H9 (cell line): ENCODE data around the gene STOM. TPM values are rescaled to one million over a fixed set of nuclear protein-coding genes. Genes with fewer than 3 reads are reported as not detected.

Source experiments
- DNase-seq: peaks from one replicate; pipeline ENCODE4 v3.0.0-alpha.2; 2017
- H2AFZ ChIP-seq: one replicate; pipeline ENCODE4 v1.6.1; 2013; ENCODE audit warnings: mild to moderate bottlenecking, low read length, control low read depth, moderate library complexity
- H2AK5ac ChIP-seq: 2 replicates; pipeline ENCODE4 v1.6.1; 2013; ENCODE audit warnings: low read length, control low read depth, mixed read lengths; ENCODE audit not compliant: insufficient read length
- H2BK120ac ChIP-seq: one replicate; pipeline ENCODE4 v1.6.1; 2013; ENCODE audit warnings: low read depth, mild to moderate bottlenecking, low read length, control low read depth, inconsistent platforms; ENCODE audit not compliant: poor library complexity, severe bottlenecking
- H2BK12ac ChIP-seq: 2 replicates; pipeline ENCODE4 v1.6.1; 2013; ENCODE audit warnings: low read length, control low read depth, mixed read lengths, low read depth; ENCODE audit not compliant: insufficient read length
- H2BK15ac ChIP-seq: 2 replicates; pipeline ENCODE4 v1.6.1; 2013; ENCODE audit warnings: low read depth, low read length, control low read depth
- H2BK20ac ChIP-seq: one replicate; pipeline ENCODE4 v1.6.1; 2013; ENCODE audit warnings: low read depth, mild to moderate bottlenecking, low read length, control low read depth, inconsistent platforms; ENCODE audit not compliant: poor library complexity, severe bottlenecking
- H2BK5ac ChIP-seq: 2 replicates; pipeline ENCODE4 v1.6.1; 2013; ENCODE audit warnings: low read length, control low read depth, mixed read lengths; ENCODE audit not compliant: insufficient read length
- H3K14ac ChIP-seq: 2 replicates; pipeline ENCODE4 v1.6.1; 2013; ENCODE audit warnings: low read length, control low read depth; ENCODE audit not compliant: insufficient read depth
- H3K18ac ChIP-seq: 2 replicates; pipeline ENCODE4 v1.6.1; 2013; ENCODE audit warnings: low read depth, mild to moderate bottlenecking, mixed read lengths, low read length, control low read depth; ENCODE audit not compliant: insufficient read length
- H3K23ac ChIP-seq: 2 replicates; pipeline ENCODE4 v1.6.1; 2013; ENCODE audit warnings: low read length, control low read depth, mixed read lengths, low read depth; ENCODE audit not compliant: insufficient read length
- H3K23me2 ChIP-seq: 2 replicates; pipeline ENCODE4 v1.6.1; 2013; ENCODE audit warnings: low read depth, mild to moderate bottlenecking, mixed read lengths, low read length, control low read depth; ENCODE audit not compliant: insufficient read length, poor library complexity, severe bottlenecking
- H3K27ac ChIP-seq: 2 replicates; pipeline ENCODE4 v1.5.1; 2013; ENCODE audit warnings: low read length, control low read depth, mixed read lengths, low read depth; ENCODE audit not compliant: insufficient read length
- H3K27me3 ChIP-seq: 2 replicates; pipeline ENCODE4 v1.6.1; 2013; ENCODE audit warnings: low read length, control low read depth, inconsistent platforms; ENCODE audit not compliant: insufficient read depth
- H3K4ac ChIP-seq: 2 replicates; pipeline ENCODE4 v1.6.1; 2013; ENCODE audit warnings: low read depth, mild to moderate bottlenecking, control low read depth, inconsistent platforms, low read length, moderate library complexity
- H3K4me1 ChIP-seq: 2 replicates; pipeline ENCODE4 v1.6.1; 2013; ENCODE audit warnings: low read length, control low read depth, inconsistent platforms; ENCODE audit not compliant: insufficient read depth
- H3K4me2 ChIP-seq: 2 replicates; pipeline ENCODE4 v1.6.1; 2013; ENCODE audit warnings: low read length, control low read depth, mixed read lengths; ENCODE audit not compliant: insufficient read length, insufficient read depth
- H3K56ac ChIP-seq: 2 replicates; pipeline ENCODE4 v1.6.1; 2013; ENCODE audit warnings: low read depth, mild to moderate bottlenecking, mixed read lengths, low read length, control low read depth; ENCODE audit not compliant: insufficient read length
- H3K79me1 ChIP-seq: 2 replicates; pipeline ENCODE4 v1.6.1; 2013; ENCODE audit warnings: low read depth, mild to moderate bottlenecking, moderate library complexity, low read length, control low read depth, inconsistent platforms; ENCODE audit not compliant: insufficient read depth, poor library complexity, severe bottlenecking
- H3K79me2 ChIP-seq: 2 replicates; pipeline ENCODE4 v1.6.1; 2013; ENCODE audit warnings: low read length, control low read depth, inconsistent platforms; ENCODE audit not compliant: insufficient read depth
- H3K9ac ChIP-seq: 2 replicates; pipeline ENCODE4 v1.6.1; 2013; ENCODE audit warnings: low read length, control low read depth, mixed read lengths; ENCODE audit not compliant: insufficient read length; ENCODE audit errors: extremely low read depth
- H3K9me3 ChIP-seq: one replicate; pipeline ENCODE4 v1.6.1; 2013; ENCODE audit warnings: low read depth, low read length, inconsistent platforms; ENCODE audit not compliant: control insufficient read depth
- H3T11ph ChIP-seq: one replicate; pipeline ENCODE4 v1.6.1; 2013; ENCODE audit warnings: mild to moderate bottlenecking, low read length, control low read depth, inconsistent platforms
- H4K20me1 ChIP-seq: one replicate; pipeline ENCODE4 v1.6.1; 2013; ENCODE audit not compliant: control insufficient read depth, insufficient read length, insufficient read depth
- H4K5ac ChIP-seq: 2 replicates; pipeline ENCODE4 v1.6.1; 2013; ENCODE audit warnings: low read depth, mild to moderate bottlenecking, mixed read lengths, low read length, control low read depth; ENCODE audit not compliant: insufficient read length
- H4K8ac ChIP-seq: replicated peaks from 2 replicates; pipeline ENCODE4 v1.6.1; 2013; ENCODE audit warnings: low read length, control low read depth, mixed read lengths, low read depth; ENCODE audit not compliant: insufficient read length
- H4K91ac ChIP-seq: 2 replicates; pipeline ENCODE4 v1.6.1; 2013; ENCODE audit warnings: low read depth, mild to moderate bottlenecking, moderate library complexity, mixed read lengths, low read length, control low read depth; ENCODE audit not compliant: insufficient read length
- H3K27ac Mint-ChIP-seq, 3 experiments: 2 replicates in 2 of 3; 3 replicates in 1 of 3; pipeline ENCODE4 v1.8.0; 2020 to 2021; ENCODE audit warnings: mixed read lengths in 3 of 3, mild to moderate bottlenecking in 1 of 3, moderate library complexity in 1 of 3
- H3K27me3 Mint-ChIP-seq: 2 replicates; pipeline ENCODE4 v1.8.0; 2021; ENCODE audit warnings: low read depth, mild to moderate bottlenecking, moderate library complexity, mixed read lengths
- H3K36me3 Mint-ChIP-seq, 3 experiments: 2 replicates in 2 of 3; 3 replicates in 1 of 3; pipeline ENCODE4 v1.8.0; 2020 to 2021; ENCODE audit warnings: low read depth in 3 of 3, mixed read lengths in 3 of 3; ENCODE audit not compliant: insufficient read depth in 1 of 3
- H3K4me1 Mint-ChIP-seq, 2 experiments: 2 replicates each; pipeline ENCODE4 v1.8.0; 2020; ENCODE audit warnings: mixed read lengths in 2 of 2
- H3K4me3 Mint-ChIP-seq, 2 experiments: 2 replicates in 1 of 2; 3 replicates in 1 of 2; pipeline ENCODE4 v1.8.0; 2020 to 2021; ENCODE audit warnings: mild to moderate bottlenecking in 2 of 2, mixed read lengths in 2 of 2, moderate library complexity in 1 of 2
- H3K9me3 Mint-ChIP-seq, 2 experiments: 2 replicates in 1 of 2; 3 replicates in 1 of 2; pipeline ENCODE4 v1.8.0; 2020; ENCODE audit warnings: mild to moderate bottlenecking in 2 of 2, mixed read lengths in 2 of 2, moderate library complexity in 1 of 2
- WGBS: extraction: QIAGEN DNeasy Blood & Tissue Kit; methylation state at CpG from one replicate; pipeline ENCODE4 v1.1.7; 2013; ENCODE audit warnings: missing lambda C conversion rate, low lambda C conversion rate, mixed read lengths; ENCODE audit not compliant: insufficient read length; ENCODE audit errors: extremely low coverage; 5-methylcytosine and 5-hydroxymethylcytosine counted together
- total RNA-seq: library from RNA; stranded (reverse); gene quantifications from 2 replicates; pipeline ENCODE4 v1.2.1, GENCODE V29; 2021
- TF ChIP-seq, protein P1 (sequence below): fragments of 200-600 bp; sonication (generic); conservative IDR thresholded peaks from 3 replicates; pipeline ENCODE4 v1.8.0; 2021; ENCODE audit warnings: antibody characterized with exemption, mild to moderate bottlenecking

Gene STOM
- total RNA-seq, 1 experiment from 2014 or later = 15.3 TPM

DNA sequence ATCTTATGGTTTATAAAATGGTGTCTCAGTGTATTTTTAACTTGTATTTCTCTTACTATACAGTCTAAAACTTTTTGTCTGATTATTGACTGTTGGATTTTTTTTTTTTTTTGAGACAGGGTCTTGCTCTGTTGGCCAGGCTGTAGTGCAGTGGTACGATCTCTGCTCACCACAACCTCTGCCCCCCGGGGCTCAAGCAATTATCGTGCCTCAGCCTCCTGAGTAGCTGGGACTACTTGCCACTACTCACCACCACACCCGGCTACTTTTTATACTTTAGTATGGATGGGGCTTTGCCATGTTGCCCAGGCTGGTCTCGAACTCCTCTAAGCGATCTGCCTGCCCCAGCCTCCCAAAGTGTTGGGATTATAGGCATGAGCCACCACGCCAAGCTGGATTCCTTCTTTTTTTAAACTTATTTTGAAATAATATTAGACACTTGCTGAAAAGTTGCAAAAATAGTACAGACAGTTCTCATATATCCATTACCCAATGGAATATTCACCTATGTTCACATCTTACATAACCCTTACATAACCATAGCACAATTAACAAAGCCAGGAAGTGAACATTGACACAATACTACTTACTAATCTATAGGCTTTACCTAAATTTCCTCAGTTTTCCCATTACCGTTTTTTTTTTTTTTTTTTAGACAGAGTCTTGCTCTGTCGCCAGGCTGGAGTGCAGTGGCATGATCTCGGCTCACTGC is 47.2 kb downstream of the STOM start:
- H3K9me3 ChIP-seq = no peaks in the 10 kb centered on the region
- peaks cover 0 to 13% of the 10 kb centered on the region in 2 experiments; a peak in 1 of 4 replicates for H3K4me1 Mint-ChIP-seq

More for the DNA sequence above, 47.2 kb downstream of the STOM start:
- no peak overlapping the region for H3K27ac Mint-ChIP-seq
- Histone ChIP-seq H3K4me1 (no peaks in the 10 kb centered on the region), H3K56ac (no peak overlapping the region), H2AFZ (no peak overlapping the region), H3K18ac (no peak overlapping the region), H2BK120ac (no peak overlapping the region), H4K91ac (no peak overlapping the region), H2AK5ac (no peak overlapping the region), H2BK15ac (no peak overlapping the region), H3K79me1 (no peaks in the 10 kb centered on the region), H3K79me2 (no peaks in the 10 kb centered on the region), H3K23me2 (no peaks in the 10 kb centered on the region), H4K20me1 (no peaks in the 10 kb centered on the region), H4K8ac (no peak overlapping the region), H3K27ac (no peak overlapping the region), H3K27me3 (no peaks in the 10 kb centered on the region), H4K5ac (no peak overlapping the region), H3K4me2 (no peak overlapping the region), H3K4ac (no peak overlapping the region), H2BK12ac (no peak overlapping the region), H2BK5ac (no peak overlapping the region), H3K23ac (no peak overlapping the region), H3K14ac (no peak overlapping the region), H3K9ac (no peak overlapping the region), H3T11ph (no peak overlapping the region), H2BK20ac (no peak overlapping the region)
- H3K27me3 Mint-ChIP-seq = no peaks in the 10 kb centered on the region; the same call in 1 of the 2 replicates
- no peaks in the 10 kb centered on the region for H3K9me3 Mint-ChIP-seq
- no peak for DNase-seq
- H3K36me3 Mint-ChIP-seq = peaks cover 0 to 11% (median 0%) of the 10 kb centered on the region in 3 experiments; a peak in 2 of 7 replicates
- TF ChIP-seq, protein P1, sequence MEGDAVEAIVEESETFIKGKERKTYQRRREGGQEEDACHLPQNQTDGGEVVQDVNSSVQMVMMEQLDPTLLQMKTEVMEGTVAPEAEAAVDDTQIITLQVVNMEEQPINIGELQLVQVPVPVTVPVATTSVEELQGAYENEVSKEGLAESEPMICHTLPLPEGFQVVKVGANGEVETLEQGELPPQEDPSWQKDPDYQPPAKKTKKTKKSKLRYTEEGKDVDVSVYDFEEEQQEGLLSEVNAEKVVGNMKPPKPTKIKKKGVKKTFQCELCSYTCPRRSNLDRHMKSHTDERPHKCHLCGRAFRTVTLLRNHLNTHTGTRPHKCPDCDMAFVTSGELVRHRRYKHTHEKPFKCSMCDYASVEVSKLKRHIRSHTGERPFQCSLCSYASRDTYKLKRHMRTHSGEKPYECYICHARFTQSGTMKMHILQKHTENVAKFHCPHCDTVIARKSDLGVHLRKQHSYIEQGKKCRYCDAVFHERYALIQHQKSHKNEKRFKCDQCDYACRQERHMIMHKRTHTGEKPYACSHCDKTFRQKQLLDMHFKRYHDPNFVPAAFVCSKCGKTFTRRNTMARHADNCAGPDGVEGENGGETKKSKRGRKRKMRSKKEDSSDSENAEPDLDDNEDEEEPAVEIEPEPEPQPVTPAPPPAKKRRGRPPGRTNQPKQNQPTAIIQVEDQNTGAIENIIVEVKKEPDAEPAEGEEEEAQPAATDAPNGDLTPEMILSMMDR = no peak
- WGBS = no CpG with 5 or more reads among the region's 10 CpGs
- H3K4me3 Mint-ChIP-seq = no peak overlapping the region
